ENCODE measurements around the gene LCE1D.

Gene LCE1D

GRCh38 chr1:152796421-152796820, at the start of gene LCE1D:
LCE1D (plus strand) TSS chr1:152796721; CDS start chr1:152797795, 1,074 bp downstream.
- DNase-seq: no peak

GRCh38 chr1:152747831-152748230, 48.7 kb upstream of the LCE1D start:
- no peak for DNase-seq

- DNase-seq: no peak
These were observed 44.3 kb upstream of the LCE1D start for GRCh38 chr1:152752225-152752624.

- DNase-seq: no peak
These were observed 42.9 kb upstream of the LCE1D start for GRCh38 chr1:152753586-152753985.

- no peak for DNase-seq
These were observed 39.6 kb upstream of the LCE1D start for GRCh38 chr1:152756872-152757271.

- no peak for DNase-seq
These were observed 38.8 kb upstream of the LCE1D start, which contains the start of gene KPRP for GRCh38 chr1:152757747-152758146. KPRP (plus strand) TSS chr1:152758025; CDS start chr1:152759589, 1,564 bp downstream.

- DNase-seq: no peak
These were observed 37.9 kb upstream of the LCE1D start for GRCh38 chr1:152758636-152759035.

- no peak for DNase-seq
These were observed 36.9 kb upstream of the LCE1D start for GRCh38 chr1:152759453-152760173.

GRCh38 chr1:152760551-152761190, 35.9 kb upstream of the LCE1D start:
- no peak for DNase-seq

GRCh38 chr1:152761609-152762213, 34.8 kb upstream of the LCE1D start:
- no peak for DNase-seq

- no peak for DNase-seq
These were observed 27.5 kb upstream of the LCE1D start for GRCh38 chr1:152768847-152769533.

- DNase-seq: no peak
These were observed 26.1 kb upstream of the LCE1D start for GRCh38 chr1:152770411-152770810.

- no peak for DNase-seq
These were observed 21.6 kb upstream of the LCE1D start, which contains the start of gene LCE1F for GRCh38 chr1:152774875-152775274. LCE1F (plus strand) TSS chr1:152775140; CDS start chr1:152776372, 1,232 bp downstream.

GRCh38 chr1:152776361-152776760, 20.2 kb upstream of the LCE1D start:
- DNase-seq: no peak

GRCh38 chr1:152777510-152778137, 18.9 kb upstream of the LCE1D start:
- no peak for DNase-seq

GRCh38 chr1:152783095-152783494, 13.4 kb upstream of the LCE1D start:
- DNase-seq: no peak

- peak; percentile 41 for DNase-seq
These were observed 10.4 kb upstream of the LCE1D start, which contains the start of gene LCE1E for GRCh38 chr1:152786077-152786476. LCE1E (plus strand) TSS chr1:152786257; CDS start chr1:152787300, 1,043 bp downstream.

- no peak for DNase-seq
These were observed 835 bp upstream of the LCE1D start for GRCh38 chr1:152795686-152796085.

GRCh38 chr1:152801333-152801732, 4.8 kb downstream of the LCE1D start:
- DNase-seq: no peak

- no peak for DNase-seq
These were observed 10.1 kb downstream of the LCE1D start, which contains the start of gene LCE1C for GRCh38 chr1:152806576-152806975. LCE1C (minus strand) TSS chr1:152806651; CDS start chr1:152805478, 1,173 bp downstream.

- DNase-seq: no peak
These were observed 14.5 kb downstream of the LCE1D start for GRCh38 chr1:152811050-152811449.

GRCh38 chr1:152811671-152812070, 15.2 kb downstream of the LCE1D start, which contains the start of gene LCE1B:
LCE1B (plus strand) TSS chr1:152811971; CDS start chr1:152812447, 476 bp downstream.
- DNase-seq: no peak
